Upper lobe of left lung (tissue), 6 donors: ENCODE measurements around the gene C1QBP. TPM values are rescaled to one million over a fixed set of nuclear protein-coding genes. Genes with fewer than 3 reads are reported as not detected.

Experiments
- ATAC-seq, 2 donors: fragments of 200-7000 bp; cut with Tn5 transposase; one replicate each; pipeline ENCODE4 v1.9.1; 2022; ENCODE audit warnings: mild to moderate bottlenecking in 2 of 2, moderate library complexity in 2 of 2; ENCODE audit not compliant: low FRiP score in 2 of 2
- DNase-seq, 2 donors: peaks; one replicate each; pipeline ENCODE4 v3.0.0-alpha.2; 2019 to 2020
- H3K27ac ChIP-seq, 4 donors: fragments of 200-600 bp; sonication (generic); one replicate each; pipeline ENCODE4 v1.5.1; 2016 to 2019
- H3K27me3 ChIP-seq, 4 donors: fragments of 200-600 bp; sonication (generic); one replicate each; pipeline ENCODE4 v1.5.1; 2017 to 2019
- H3K36me3 ChIP-seq, 4 donors: fragments of 200-600 bp; sonication (generic); one replicate each; pipeline ENCODE4 v1.5.1; 2016 to 2019
- H3K4me1 ChIP-seq, 4 donors: fragments of 200-600 bp; sonication (generic); one replicate each; pipeline ENCODE4 v1.5.1; 2018 to 2019
- H3K4me3 ChIP-seq, 4 donors: fragments of 200-600 bp; sonication (generic); one replicate each; pipeline ENCODE4 v1.5.1; 2017 to 2019; ENCODE audit warnings: mild to moderate bottlenecking in 2 of 4, moderate library complexity in 1 of 4
- H3K9me3 ChIP-seq, 4 donors: fragments of 200-600 bp; sonication (generic); one replicate each; pipeline ENCODE4 v1.5.1; 2018 to 2019
- EP300 ChIP-seq, 4 donors: sonication (generic); formaldehyde crosslinking; IDR thresholded peaks; one replicate each; pipeline ENCODE4 v1.5.1; 2017; ENCODE audit warnings: antibody characterized with exemption in 4 of 4, control low read depth in 2 of 4
- POLR2A ChIP-seq, 4 donors: fragments of 450-650 bp; IDR thresholded peaks; one replicate each; pipeline ENCODE4 v1.5.1; 2016 to 2017; ENCODE audit warnings: antibody characterized with exemption in 4 of 4, mild to moderate bottlenecking in 2 of 4
- POLR2AphosphoS5 ChIP-seq, 2 donors: sonication (generic); formaldehyde crosslinking; IDR thresholded peaks; one replicate each; pipeline ENCODE4 v1.5.1; 2017; ENCODE audit warnings: antibody characterized with exemption in 2 of 2
- WGBS, 2 donors: methylation state at CpG; one replicate each; pipeline ENCODE4 v1.1.5; 2017 to 2018; 5-methylcytosine and 5-hydroxymethylcytosine counted together
- total RNA-seq, 6 donors: library from RNA; depleted of rRNA in 4 of 6; stranded (reverse); fragments of >200 nt in 4 of 6; gene quantifications; one replicate each; pipeline versions ENCODE4 v1.1.0 to v1.2.1, GENCODE V29; 2016 to 2021
- TF ChIP-seq, protein P1 (sequence below), 6 experiments: fragments of 450-650 bp in 4 of 6; fragments of 200-600 bp in 2 of 6; sonication (generic) in 2 of 6; IDR thresholded peaks; one replicate each; pipeline ENCODE4 v1.5.1; 2016 to 2019; ENCODE audit warnings: antibody characterized with exemption in 6 of 6
- donor health status: DM: no; HTN: no; CAD: no; lungs with moderate emphysema.
- donor health status: DM: no; HTN: yes; CAD: no; lungs with severe emphysema.

C1QBP gene
- total RNA-seq, 6 donors from 2014 or later, result 22.0 to 115 (median 73.5) TPM

GRCh38 chr17:5416901-5417300, 22.1 kb downstream of the C1QBP start:
- 88 to 91% methylated on average over 2 of the region's 2 CpGs for WGBS, 2 donors
- no peak for DNase-seq
- H3K9me3 ChIP-seq, result no peaks in the 10 kb centered on the region
- H3K36me3 ChIP-seq, result peaks cover 0 to 51% (median 27%) of the 10 kb centered on the region in 4 donors
- TF ChIP-seq EP300 (IDR thresholded peaks at IDR 0.05) (no peak), POLR2A (IDR thresholded peaks at IDR 0.05) (no peak), POLR2AphosphoS5 (IDR thresholded peaks at IDR 0.05) (no peak)
- TF ChIP-seq, protein P1, sequence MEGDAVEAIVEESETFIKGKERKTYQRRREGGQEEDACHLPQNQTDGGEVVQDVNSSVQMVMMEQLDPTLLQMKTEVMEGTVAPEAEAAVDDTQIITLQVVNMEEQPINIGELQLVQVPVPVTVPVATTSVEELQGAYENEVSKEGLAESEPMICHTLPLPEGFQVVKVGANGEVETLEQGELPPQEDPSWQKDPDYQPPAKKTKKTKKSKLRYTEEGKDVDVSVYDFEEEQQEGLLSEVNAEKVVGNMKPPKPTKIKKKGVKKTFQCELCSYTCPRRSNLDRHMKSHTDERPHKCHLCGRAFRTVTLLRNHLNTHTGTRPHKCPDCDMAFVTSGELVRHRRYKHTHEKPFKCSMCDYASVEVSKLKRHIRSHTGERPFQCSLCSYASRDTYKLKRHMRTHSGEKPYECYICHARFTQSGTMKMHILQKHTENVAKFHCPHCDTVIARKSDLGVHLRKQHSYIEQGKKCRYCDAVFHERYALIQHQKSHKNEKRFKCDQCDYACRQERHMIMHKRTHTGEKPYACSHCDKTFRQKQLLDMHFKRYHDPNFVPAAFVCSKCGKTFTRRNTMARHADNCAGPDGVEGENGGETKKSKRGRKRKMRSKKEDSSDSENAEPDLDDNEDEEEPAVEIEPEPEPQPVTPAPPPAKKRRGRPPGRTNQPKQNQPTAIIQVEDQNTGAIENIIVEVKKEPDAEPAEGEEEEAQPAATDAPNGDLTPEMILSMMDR (IDR thresholded peaks at IDR 0.05), result no peak
- H3K4me3 ChIP-seq, result no peak overlapping the region
- H3K27ac ChIP-seq, result no peak overlapping the region
- no peaks in the 10 kb centered on the region for H3K27me3 ChIP-seq
- no peak for ATAC-seq
- peaks cover 29 to 39% (median 34%) of the 10 kb centered on the region in 4 donors for H3K4me1 ChIP-seq

DNA sequence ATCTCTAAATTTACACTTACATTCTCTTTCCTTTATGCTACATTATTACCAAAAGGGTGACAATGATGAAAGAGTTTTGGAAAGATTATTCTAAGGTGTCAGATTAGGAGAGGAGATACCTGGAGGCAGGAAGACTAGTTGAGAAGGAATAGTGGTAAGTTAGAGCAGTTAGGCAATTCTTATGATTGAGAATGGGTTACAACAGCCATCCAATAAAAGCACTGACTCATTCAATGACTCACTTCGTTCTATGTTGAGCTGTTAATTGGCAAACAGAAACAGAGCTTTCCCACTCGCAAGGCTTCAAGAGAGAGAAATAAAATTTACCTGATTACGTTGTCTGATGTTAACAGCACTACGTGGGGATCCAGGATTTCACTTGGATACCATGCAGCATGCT, 25.3 kb downstream of the C1QBP start:
- Histone ChIP-seq H3K36me3 (peaks cover 13 to 73% (median 46%) of the 10 kb centered on the region in 4 donors), H3K27me3 (no peaks in the 10 kb centered on the region), H3K27ac (no peak overlapping the region), H3K4me3 (no peak overlapping the region), H3K9me3 (no peaks in the 10 kb centered on the region), H3K4me1 (peaks cover 16 to 25% (median 22%) of the 10 kb centered on the region in 4 donors)
- peak in 1 of 2 donors; percentile 75 for ATAC-seq
- TF ChIP-seq EP300 (IDR thresholded peaks at IDR 0.05) (no peak), POLR2A (IDR thresholded peaks at IDR 0.05) (no peak), POLR2AphosphoS5 (IDR thresholded peaks at IDR 0.05) (no peak)
- TF ChIP-seq, protein P1 (IDR thresholded peaks at IDR 0.05), result no peak
- WGBS, 2 donors, result 72 to 74% methylated on average over 4 of the region's 4 CpGs
- no peak for DNase-seq

DNA sequence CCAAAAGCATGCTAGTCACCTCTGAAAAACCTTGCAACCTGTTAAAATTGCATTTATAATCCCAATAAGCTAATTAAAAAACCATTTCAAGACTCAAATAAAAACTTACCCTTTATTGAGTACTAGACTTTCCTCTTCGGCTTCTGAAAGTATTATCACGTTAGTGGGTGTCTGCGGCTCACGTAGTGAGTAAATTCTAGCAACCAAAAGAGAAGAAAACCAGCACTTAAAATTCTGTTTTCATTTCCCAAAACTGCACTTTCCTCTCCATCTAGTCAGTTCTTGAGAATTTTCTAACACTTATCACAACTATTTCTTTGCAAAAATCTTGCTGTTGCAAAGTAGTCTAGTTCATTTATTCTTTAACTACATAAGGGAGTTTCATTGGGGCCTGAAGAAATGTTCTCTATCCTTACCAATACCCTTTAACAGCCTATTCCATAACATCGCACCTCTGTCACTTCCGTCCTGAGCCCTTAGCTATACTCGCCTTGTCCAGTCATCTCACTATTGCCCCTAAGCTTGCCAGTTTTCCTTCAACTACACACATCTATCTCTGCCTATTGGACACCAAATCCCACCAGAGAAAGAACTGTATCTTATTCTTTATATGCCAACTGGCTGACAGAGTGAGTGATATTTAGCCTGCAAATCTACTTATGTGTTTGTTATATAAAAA, 28.2 kb downstream of the C1QBP start:
- TF ChIP-seq POLR2AphosphoS5 (IDR thresholded peaks at IDR 0.05), result no peak
- no peak overlapping the region for H3K27ac ChIP-seq
- no peaks in the 10 kb centered on the region for H3K27me3 ChIP-seq
- peaks cover 0 to 3% (median 0%) of the 10 kb centered on the region in 4 donors for H3K4me1 ChIP-seq
- no peak for ATAC-seq
- H3K4me3 ChIP-seq, result no peak overlapping the region
- H3K9me3 ChIP-seq, result no peaks in the 10 kb centered on the region
- 95 to 96% methylated on average over 7 of the region's 7 CpGs for WGBS, 2 donors
- H3K36me3 ChIP-seq, result peaks cover 26 to 94% (median 74%) of the 10 kb centered on the region in 4 donors
- no peak for DNase-seq

GRCh38 chr17:5408186-5408585, 30.8 kb downstream of the C1QBP start:
- no peak overlapping the region for H3K27ac ChIP-seq
- no peak overlapping the region for H3K4me3 ChIP-seq
- H3K4me1 ChIP-seq, result no peaks in the 10 kb centered on the region
- ATAC-seq (no peak), DNase-seq (no peak)
- H3K36me3 ChIP-seq, result peaks cover 42 to 95% (median 82%) of the 10 kb centered on the region in 4 donors
- WGBS, 2 donors, result 83 to 88% methylated on average over 5 of the region's 5 CpGs
- H3K27me3 ChIP-seq, result no peaks in the 10 kb centered on the region
- H3K9me3 ChIP-seq, result no peaks in the 10 kb centered on the region
- TF ChIP-seq, protein P1 (IDR thresholded peaks at IDR 0.05), result no peak
- no peak for TF ChIP-seq POLR2AphosphoS5 (IDR thresholded peaks at IDR 0.05)
- TF ChIP-seq POLR2A (IDR thresholded peaks at IDR 0.05), result no peak
- TF ChIP-seq EP300 (IDR thresholded peaks at IDR 0.05), result no peak

GRCh38 chr17:5405400-5405799, 33.6 kb downstream of the C1QBP start:
- ATAC-seq, result no peak

More at GRCh38 chr17:5405400-5405799, 33.6 kb downstream of the C1QBP start:
- WGBS, 2 donors, result 90 to 97% methylated on average over 4 of the region's 4 CpGs
- Histone ChIP-seq H3K4me1 (no peaks in the 10 kb centered on the region), H3K27ac (no peak overlapping the region), H3K9me3 (no peaks in the 10 kb centered on the region), H3K27me3 (no peaks in the 10 kb centered on the region), H3K36me3 (peaks cover 42 to 98% (median 76%) of the 10 kb centered on the region in 4 donors), H3K4me3 (no peak overlapping the region)
- TF ChIP-seq, protein P1 (IDR thresholded peaks at IDR 0.05), result no peak
- TF ChIP-seq EP300 (IDR thresholded peaks at IDR 0.05), result no peak
- TF ChIP-seq POLR2AphosphoS5 (IDR thresholded peaks at IDR 0.05), result no peak
- no peak for TF ChIP-seq POLR2A (IDR thresholded peaks at IDR 0.05)
- DNase-seq, result no peak
